Measurements from ENCODE around the gene TBC1D16. TPM values are rescaled to one million over a fixed set of nuclear protein-coding genes. Genes with fewer than 3 reads are reported as not detected.

Gene TBC1D16
- total and polyA plus RNA-seq, 2 donors (not counting 1 experiment from before 2014, with no cell fraction given), result 0.82 to 2.7 TPM

DNA sequence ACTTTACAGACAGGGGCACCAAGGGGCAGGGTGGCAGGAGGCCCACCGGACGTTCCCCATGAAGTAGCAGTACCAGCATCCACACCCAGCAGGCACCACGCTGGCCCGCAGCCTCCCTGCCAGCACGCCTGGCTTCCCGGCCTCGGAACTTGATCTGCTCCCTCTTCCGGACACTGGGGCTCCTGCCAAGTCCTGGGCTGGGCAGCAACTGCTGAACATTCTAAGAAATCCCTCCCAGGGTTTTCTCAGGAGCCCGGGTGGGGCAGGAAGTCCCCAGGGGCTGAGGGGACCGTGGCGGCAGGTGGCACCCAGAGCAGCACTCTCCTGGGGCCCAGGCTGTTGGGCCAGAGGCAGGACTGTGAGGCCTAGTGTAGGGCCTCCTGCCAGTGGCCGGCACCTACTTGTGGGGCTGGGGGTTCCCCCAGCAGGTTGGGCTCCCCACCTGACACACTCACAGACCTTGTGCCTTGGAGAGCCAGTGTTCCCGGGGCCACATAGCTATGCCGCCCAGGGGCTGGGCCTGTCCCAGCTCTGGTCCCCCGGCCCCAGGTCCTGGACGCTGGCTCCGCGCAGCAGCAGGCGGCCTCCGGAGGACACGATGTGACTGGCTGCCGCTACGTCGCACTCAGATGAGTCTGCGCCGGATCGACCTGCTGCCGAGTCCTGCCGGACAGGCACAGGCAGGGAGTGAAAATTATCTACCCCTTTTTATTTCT, 110.3 kb downstream of the TBC1D16 start:
- POLR2A ChIA-PET, result no interaction called here
- CTCF ChIA-PET, result interaction anchor here (1.2 kb wide), 1 partner anchor 9 kb away, joined by 3 read pairs; no protein-coding TSS in a partner anchor
- H3K4me1 ChIP-seq (ENCODE audit: control insufficient read depth in 2 of 2, insufficient read depth in 2 of 2, low read length in 2 of 2), result peaks cover 4 to 27% of the 10 kb centered on the region in 2 donors
- TF ChIP-seq EZH2 (IDR thresholded peaks at IDR 0.05; ENCODE audit: borderline replicate concordance, insufficient read depth, low read depth, low read length, poor library complexity, severe bottlenecking), result no peak
- TF ChIP-seq, protein P1, sequence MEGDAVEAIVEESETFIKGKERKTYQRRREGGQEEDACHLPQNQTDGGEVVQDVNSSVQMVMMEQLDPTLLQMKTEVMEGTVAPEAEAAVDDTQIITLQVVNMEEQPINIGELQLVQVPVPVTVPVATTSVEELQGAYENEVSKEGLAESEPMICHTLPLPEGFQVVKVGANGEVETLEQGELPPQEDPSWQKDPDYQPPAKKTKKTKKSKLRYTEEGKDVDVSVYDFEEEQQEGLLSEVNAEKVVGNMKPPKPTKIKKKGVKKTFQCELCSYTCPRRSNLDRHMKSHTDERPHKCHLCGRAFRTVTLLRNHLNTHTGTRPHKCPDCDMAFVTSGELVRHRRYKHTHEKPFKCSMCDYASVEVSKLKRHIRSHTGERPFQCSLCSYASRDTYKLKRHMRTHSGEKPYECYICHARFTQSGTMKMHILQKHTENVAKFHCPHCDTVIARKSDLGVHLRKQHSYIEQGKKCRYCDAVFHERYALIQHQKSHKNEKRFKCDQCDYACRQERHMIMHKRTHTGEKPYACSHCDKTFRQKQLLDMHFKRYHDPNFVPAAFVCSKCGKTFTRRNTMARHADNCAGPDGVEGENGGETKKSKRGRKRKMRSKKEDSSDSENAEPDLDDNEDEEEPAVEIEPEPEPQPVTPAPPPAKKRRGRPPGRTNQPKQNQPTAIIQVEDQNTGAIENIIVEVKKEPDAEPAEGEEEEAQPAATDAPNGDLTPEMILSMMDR (IDR thresholded peaks at IDR 0.05), result no peak
- H3K27me3 Mint-ChIP-seq, result no peaks in the 10 kb centered on the region
- no peaks in the 10 kb centered on the region for H4K20me1 ChIP-seq (ENCODE audit: control insufficient read depth, insufficient read depth, low read length, poor library complexity, severe bottlenecking)
- DNase-seq (no peak), ATAC-seq (ENCODE audit: low read depth) (no peak)
- peaks cover 0 to 25% (median 6%) of the 10 kb centered on the region in 4 experiments for H3K27me3 ChIP-seq (replicated peaks in 1 of 4; ENCODE audit: control extremely low read depth in 1 of 4, control insufficient read depth in 3 of 4, insufficient read depth in 4 of 4, low read length in 3 of 4)
- H3K4me2 ChIP-seq (replicated peaks; ENCODE audit: low read depth, low read length, poor library complexity, severe bottlenecking), result no peak overlapping the region
- no peaks in the 10 kb centered on the region for H3K36me3 ChIP-seq (replicated peaks in 1 of 2; ENCODE audit: control extremely low read depth in 1 of 2, control insufficient read depth in 1 of 2, extremely low read depth in 1 of 2, insufficient read depth in 2 of 2, low read length in 1 of 2)
- H3K4me1 Mint-ChIP-seq, result peaks cover 17% of the 10 kb centered on the region
- H3K9me3 ChIP-seq (ENCODE audit: control extremely low read depth in 1 of 3, control insufficient read depth in 2 of 3, insufficient read depth in 1 of 3, low read length in 2 of 3), result peaks cover 0 to 3% (median 0%) of the 10 kb centered on the region in 3 donors
- no peaks in the 10 kb centered on the region for H3K9me3 Mint-ChIP-seq (ENCODE audit: insufficient read depth)
- H3K4me3 ChIP-seq (ENCODE audit: control extremely low read depth in 1 of 5, extremely low read depth in 1 of 5, insufficient read depth in 1 of 5, low read depth in 2 of 5, low read length in 4 of 5), result no peak overlapping the region
- intact Hi-C loops (cut with micrococcal nuclease), result no loop called here
- WGBS (ENCODE audit: insufficient coverage), result 75% methylated on average over 21 of the region's 29 CpGs
- H2AFZ ChIP-seq (ENCODE audit: insufficient read depth, low read depth, low read length, poor library complexity, severe bottlenecking), result no peak overlapping the region
- no peak overlapping the region for H3K27ac Mint-ChIP-seq
- no peak overlapping the region for H3K27ac ChIP-seq (ENCODE audit: low read length in 2 of 2)
- no peaks in the 10 kb centered on the region for H3K79me2 ChIP-seq (ENCODE audit: control insufficient read depth, insufficient read depth, low read length)
- H3K4me3 Mint-ChIP-seq, result no peak overlapping the region
- no peak overlapping the region for H3K9ac ChIP-seq (ENCODE audit: low read length)

DNA sequence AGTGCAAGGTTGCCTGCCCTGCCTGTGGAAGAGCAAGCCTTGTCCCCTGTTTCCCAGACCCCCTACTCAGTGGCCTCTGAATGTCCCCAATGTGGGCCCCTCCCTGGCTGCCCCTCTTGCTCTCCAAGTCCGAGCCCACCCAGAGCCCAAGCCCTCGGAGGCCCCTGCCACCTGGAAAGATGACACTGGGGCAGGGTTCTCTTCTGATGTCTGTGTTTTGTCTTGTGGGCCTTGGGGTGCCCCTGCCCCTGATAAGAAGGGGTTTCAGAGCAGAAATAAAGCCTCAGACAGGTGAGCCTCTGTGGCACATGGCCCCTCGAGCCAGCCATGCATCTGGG, 111.1 kb downstream of the TBC1D16 start:
- no peaks in the 10 kb centered on the region for H3K9me3 Mint-ChIP-seq (ENCODE audit: insufficient read depth)
- H3K79me2 ChIP-seq (ENCODE audit: control insufficient read depth, insufficient read depth, low read length), result no peaks in the 10 kb centered on the region
- 88% methylated on average over 1 of the region's 3 CpGs for WGBS (ENCODE audit: insufficient coverage)
- no peak overlapping the region for H3K4me2 ChIP-seq (replicated peaks; ENCODE audit: low read depth, low read length, poor library complexity, severe bottlenecking)
- ChIA-PET POLR2A (no interaction called here), CTCF (no interaction called here)
- intact Hi-C loops (cut with micrococcal nuclease), result no loop called here
- peaks cover 0 to 22% of the 10 kb centered on the region in 2 donors for H3K4me1 ChIP-seq (ENCODE audit: control insufficient read depth in 2 of 2, insufficient read depth in 2 of 2, low read length in 2 of 2)
- no peak overlapping the region for H3K27ac ChIP-seq (ENCODE audit: low read length in 2 of 2)
- H2AFZ ChIP-seq (ENCODE audit: insufficient read depth, low read depth, low read length, poor library complexity, severe bottlenecking), result no peak overlapping the region
- peaks cover 0 to 20% (median 3%) of the 10 kb centered on the region in 4 experiments for H3K27me3 ChIP-seq (replicated peaks in 1 of 4; ENCODE audit: control extremely low read depth in 1 of 4, control insufficient read depth in 3 of 4, insufficient read depth in 4 of 4, low read length in 3 of 4)
- no peak for ATAC-seq (ENCODE audit: low read depth)
- peaks cover 0 to 3% (median 0%) of the 10 kb centered on the region in 3 donors for H3K9me3 ChIP-seq (ENCODE audit: control extremely low read depth in 1 of 3, control insufficient read depth in 2 of 3, insufficient read depth in 1 of 3, low read length in 2 of 3)
- no peak overlapping the region for H3K27ac Mint-ChIP-seq
- H3K9ac ChIP-seq (ENCODE audit: low read length), result no peak overlapping the region
- no peaks in the 10 kb centered on the region for H3K36me3 ChIP-seq (replicated peaks in 1 of 2; ENCODE audit: control extremely low read depth in 1 of 2, control insufficient read depth in 1 of 2, extremely low read depth in 1 of 2, insufficient read depth in 2 of 2, low read length in 1 of 2)
- H3K4me3 ChIP-seq (ENCODE audit: control extremely low read depth in 1 of 5, extremely low read depth in 1 of 5, insufficient read depth in 1 of 5, low read depth in 2 of 5, low read length in 4 of 5), result no peak overlapping the region
- no peak overlapping the region for H3K4me3 Mint-ChIP-seq
- TF ChIP-seq, protein P1 (IDR thresholded peaks at IDR 0.05), result no peak
- TF ChIP-seq EZH2 (IDR thresholded peaks at IDR 0.05; ENCODE audit: borderline replicate concordance, insufficient read depth, low read depth, low read length, poor library complexity, severe bottlenecking), result no peak
- no peaks in the 10 kb centered on the region for H4K20me1 ChIP-seq (ENCODE audit: control insufficient read depth, insufficient read depth, low read length, poor library complexity, severe bottlenecking)
- H3K27me3 Mint-ChIP-seq, result no peaks in the 10 kb centered on the region
- H3K4me1 Mint-ChIP-seq, result peaks cover 17% of the 10 kb centered on the region
- DNase-seq, result no peak

Data from B cell (primary cell).